A549 (cell line): ENCODE measurements around the gene DDX41.

Source experiments
- CTCF ChIP-seq: fragments of >200 bp; sonication (Bioruptor Twin); formaldehyde crosslinking; IDR thresholded peaks from 3 replicates; pipeline ENCODE4 v1.5.1; 2016
- EP300 ChIP-seq, 2 experiments: fragments of >200 bp; sonication (Bioruptor Twin); formaldehyde crosslinking; IDR thresholded peaks; 2 replicates in 1 of 2; 3 replicates in 1 of 2; pipeline ENCODE4 v1.6.1; 2016 to 2017
- ESRRA ChIP-seq: fragments of 150-350 bp; IDR thresholded peaks from 2 replicates; pipeline ENCODE4 v1.6.1; 2014; ENCODE audit warnings: mild to moderate bottlenecking, low read length, borderline replicate concordance
- FOSL2 ChIP-seq, 2 experiments: fragments of 450-650 bp in 1 of 2; fragments of >200 bp in 1 of 2; sonication (Bioruptor Twin) in 1 of 2; formaldehyde crosslinking; IDR thresholded peaks; 2 replicates each; pipeline versions ENCODE4 v1.5.0 to v1.6.1; 2016 to 2020; ENCODE audit warnings: mild to moderate bottlenecking in 1 of 2, moderate library complexity in 1 of 2
- NR3C1 ChIP-seq: fragments of >200 bp; sonication (Bioruptor Twin); formaldehyde crosslinking; IDR thresholded peaks from 3 replicates; pipeline ENCODE4 v1.6.1; 2017
- RAD21 ChIP-seq, 2 experiments: fragments of >200 bp in 1 of 2; sonication (Bioruptor Twin) in 1 of 2; formaldehyde crosslinking in 1 of 2; IDR thresholded peaks in 1 of 2; conservative IDR thresholded peaks in 1 of 2; 2 replicates in 1 of 2; 3 replicates in 1 of 2; pipeline ENCODE4 v1.6.1; 2012 to 2018; ENCODE audit warnings: inconsistent platforms in 1 of 2
- RFX5 ChIP-seq: fragments of 450-650 bp; IDR thresholded peaks from 2 replicates; pipeline ENCODE4 v1.7.1; 2014; ENCODE audit warnings: antibody characterized with exemption, mild to moderate bottlenecking, moderate library complexity
- SREBF2 ChIP-seq: fragments of 450-650 bp; IDR thresholded peaks from 2 replicates; pipeline ENCODE4 v1.6.1; 2014; ENCODE audit warnings: mild to moderate bottlenecking, moderate library complexity
- USF2 ChIP-seq: fragments of 450-650 bp; IDR thresholded peaks from 2 replicates; pipeline ENCODE4 v1.6.1; 2014; ENCODE audit warnings: antibody characterized with exemption

DNA sequence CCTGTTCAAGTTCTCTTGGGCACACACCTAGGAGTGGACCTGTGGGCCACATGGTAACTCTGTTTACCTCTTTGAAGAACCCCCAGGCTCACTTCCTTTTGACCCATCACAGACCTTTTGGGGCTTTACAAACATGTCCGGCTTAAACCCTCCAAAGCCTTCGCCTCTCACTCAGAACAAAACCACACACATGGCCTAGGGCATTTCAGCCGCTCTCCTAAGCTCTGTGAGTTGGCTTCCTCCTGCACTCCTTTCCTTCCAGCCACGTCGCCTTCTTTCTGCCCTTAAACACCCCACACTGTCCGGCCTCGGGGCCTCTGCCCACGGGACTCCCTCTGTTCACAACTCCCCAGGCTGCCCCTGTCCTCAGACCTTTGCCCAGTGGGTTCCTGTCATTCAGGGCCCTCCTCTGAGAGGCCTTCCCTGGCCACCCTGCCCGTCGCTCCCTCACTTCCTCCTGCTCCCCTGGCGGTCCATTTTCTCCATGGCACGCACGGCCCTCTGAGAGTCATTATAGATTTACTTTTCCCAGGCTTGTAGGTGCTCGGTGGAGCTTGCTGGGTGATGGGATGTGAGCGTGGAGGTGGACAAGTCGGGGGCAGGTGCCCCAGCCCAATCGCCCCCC, 9.1 kb downstream of the DDX41 start:
- TF ChIP-seq SREBF2 (no peak), ESRRA (no peak), CTCF (no peak), RFX5 (no peak), FOSL2 (IDR thresholded peaks at IDR 0.05) (no peak), FOSL2 (CRISPR knock-in tag; IDR thresholded peaks at IDR 0.05) (no peak), EP300 (IDR thresholded peaks at IDR 0.05) (no peak), USF2 (no peak), RAD21 (conservative IDR thresholded peaks at IDR 0.05 in 1 of 2, IDR thresholded peaks at IDR 0.05 in 1 of 2) (no peak), NR3C1 (no peak)
